K562 (cell line): ENCODE data around the gene OCSTAMP. TPM values are rescaled to one million over a fixed set of nuclear protein-coding genes. Genes with fewer than 3 reads are reported as not detected.

Experiments used
- PREB ChIP-seq: sonication (generic); formaldehyde crosslinking; IDR thresholded peaks from 2 replicates; pipeline ENCODE4 v1.8.1; 2023; ENCODE audit warnings: mild to moderate bottlenecking, missing genetic modification reagents
- REST ChIP-seq, 2 experiments: fragments of 450-650 bp; formaldehyde crosslinking in 1 of 2; IDR thresholded peaks; 2 replicates each; pipeline versions ENCODE4 v1.4.0 to v1.6.1; 2014 to 2020; ENCODE audit warnings: mild to moderate bottlenecking in 2 of 2, borderline replicate concordance in 1 of 2, low read depth in 1 of 2
- SMAD2 ChIP-seq: fragments of 150-350 bp; IDR thresholded peaks from 2 replicates; pipeline ENCODE4 v1.6.1; 2014; ENCODE audit warnings: low read depth, mild to moderate bottlenecking, low read length
- SPI1 ChIP-seq: IDR thresholded peaks from 2 replicates; pipeline ENCODE4 v1.6.1; 2011; ENCODE audit warnings: low read depth, low read length, control low read depth, borderline replicate concordance
- polyA plus RNA-seq, 8 experiments: library from polyadenylated mRNA; depleted of rRNA in 4 of 8; stranded (reverse) in 5 of 8; unstranded in 3 of 8; fragments of >200 nt; fragmentation: Nextera tagmentation in 2 of 8; fragmentation: Illumina TruSeq in 1 of 8; extraction: Ambion mirVana in 2 of 8; extraction: Trizol in 1 of 8; gene quantifications; 2 replicates each; pipeline versions ENCODE4 v1.2.1 to v1.2.3, GENCODE V29; 2011 to 2014; ENCODE audit warnings: inconsistent platforms in 1 of 8, missing spikeins in 1 of 8
- total RNA-seq, 7 experiments: library from RNA; depleted of rRNA in 6 of 7; stranded (reverse); fragments of >200 nt in 6 of 7; fragmentation: Illumina TruSeq in 2 of 7; extraction: Trizol in 2 of 7; gene quantifications; 2 replicates each; pipeline versions ENCODE4 v1.2.1 to v1.2.3, GENCODE V29; 2011 to 2021; ENCODE audit warnings: low replicate concordance in 1 of 7

OCSTAMP gene
- total and polyA plus RNA-seq, 9 of the 15 experiments (the other 6 are each of a cell fraction or from before 2014, with no cell fraction given): not detected

GRCh38 chr20:46551522-46552381, 1.3 kb upstream of the OCSTAMP start (continued):
- no peak for TF ChIP-seq PREB
- 0 out of 2 replicates have a peak, but pooled peaks have one; percentile 34 for TF ChIP-seq SPI1
- no peak for TF ChIP-seq SMAD2
- no peak for TF ChIP-seq REST (IDR thresholded peaks at IDR 0.05; ENCODE audit: borderline replicate concordance)
- TF ChIP-seq REST (CRISPR knock-in tag; IDR thresholded peaks at IDR 0.05; ENCODE audit: low read depth): no peak
